Activated T-cell treated with anti-CD3 and anti-CD28 coated beads, Interleukin-2, amount 50 U/mL, for 72 hours (primary cell): ENCODE data around the gene ZNF669. TPM values are rescaled to one million over a fixed set of nuclear protein-coding genes. Genes with fewer than 3 reads are reported as not detected.

Experiments
- ATAC-seq, 2 donors: fragments of 150-1000 bp; cut with Tn5 transposase; replicated peaks in 1 of 2; 2 replicates each; pipeline ENCODE4 v1.10.0; 2021; ENCODE audit warnings: moderate library complexity in 2 of 2, mild to moderate bottlenecking in 1 of 2
- DNase-seq, 2 donors: peaks; one replicate each; pipeline ENCODE4 v3.0.0; 2021 to 2022; ENCODE audit warnings: mixed read lengths in 1 of 2
- H3K27ac Mint-ChIP-seq: one replicate; pipeline ENCODE4 v1.8.0; 2022; ENCODE audit warnings: mild to moderate bottlenecking, moderate library complexity, mixed read lengths
- H3K27me3 Mint-ChIP-seq: one replicate; pipeline ENCODE4 v1.8.0; 2022; ENCODE audit warnings: low read depth, mixed read lengths
- H3K36me3 Mint-ChIP-seq, 2 donors: one replicate each; pipeline ENCODE4 v1.8.0; 2022; ENCODE audit warnings: mixed read lengths in 2 of 2, mild to moderate bottlenecking in 1 of 2; ENCODE audit not compliant: insufficient read depth in 2 of 2
- H3K4me1 Mint-ChIP-seq: one replicate; pipeline ENCODE4 v1.8.0; 2022; ENCODE audit warnings: low read depth, mixed read lengths
- H3K4me3 Mint-ChIP-seq, 2 donors: one replicate each; pipeline ENCODE4 v1.8.0; 2022; ENCODE audit warnings: mild to moderate bottlenecking in 2 of 2, mixed read lengths in 2 of 2, moderate library complexity in 2 of 2
- H3K9me3 Mint-ChIP-seq, 2 donors: one replicate each; pipeline ENCODE4 v1.8.0; 2022; ENCODE audit warnings: mixed read lengths in 2 of 2
- total RNA-seq, 2 donors: library from RNA; stranded (reverse); gene quantifications; one replicate each; pipeline ENCODE4 v1.2.3, GENCODE V29; 2022

ZNF669 gene
- total RNA-seq, 2 donors from 2014 or later = 8.3 to 10.5 TPM

- H3K27me3 Mint-ChIP-seq = peaks cover 4% of the 10 kb centered on the region
- peaks cover 13% of the 10 kb centered on the region for H3K4me1 Mint-ChIP-seq
- no peak for DNase-seq
- peaks cover 25 to 58% of the 10 kb centered on the region in 2 donors for H3K36me3 Mint-ChIP-seq
- peaks cover 6 to 15% of the 10 kb centered on the region in 2 donors for H3K9me3 Mint-ChIP-seq
- H3K27ac Mint-ChIP-seq = no peak overlapping the region
- ATAC-seq = no peak
- peak overlapping the region in 1 of 2 donors; percentile 61 for H3K4me3 Mint-ChIP-seq
These were observed 1.8 kb downstream of the ZNF669 start for GRCh38 chr1:247102381-247102780.

DNA sequence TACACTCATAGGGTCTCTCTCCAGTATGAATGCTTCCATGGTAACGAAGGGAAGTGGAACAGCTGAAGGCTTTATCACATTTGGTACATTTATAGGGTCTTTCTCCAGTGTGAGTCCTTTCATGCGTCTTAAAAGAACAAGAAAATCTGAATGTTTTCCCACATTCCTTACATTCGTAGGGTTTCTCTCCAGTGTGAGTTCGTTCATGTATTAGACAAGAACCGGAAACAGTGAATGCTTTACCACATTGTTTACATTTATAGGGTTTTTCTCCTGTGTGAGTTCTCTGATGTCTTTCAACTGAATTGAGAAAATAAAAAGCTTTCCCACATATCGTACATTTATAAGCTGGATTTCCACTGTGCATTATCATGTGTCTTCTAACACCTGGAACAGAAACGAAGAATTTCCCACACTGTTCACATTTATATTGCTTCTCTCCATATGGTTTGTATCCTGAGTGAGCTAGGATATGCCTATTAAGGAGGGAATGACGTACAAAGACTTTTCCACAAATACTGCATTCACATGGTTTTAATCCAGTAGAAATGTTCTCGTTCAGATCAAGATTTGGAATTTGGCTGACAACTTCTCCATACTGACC is 3.4 kb downstream of the ZNF669 start:
- Mint-ChIP-seq H3K4me1 (peaks cover 13% of the 10 kb centered on the region), H3K27ac (no peak overlapping the region), H3K27me3 (no peaks in the 10 kb centered on the region), H3K9me3 (peaks cover 7 to 22% of the 10 kb centered on the region in 2 donors), H3K36me3 (peaks cover 31 to 65% of the 10 kb centered on the region in 2 donors), H3K4me3 (no peak overlapping the region)
- DNase-seq (no peak), ATAC-seq (no peak)

- Mint-ChIP-seq H3K9me3 (peaks cover 4 to 21% of the 10 kb centered on the region in 2 donors), H3K4me3 (no peak overlapping the region), H3K4me1 (no peaks in the 10 kb centered on the region), H3K36me3 (peaks cover 23 to 47% of the 10 kb centered on the region in 2 donors), H3K27me3 (no peaks in the 10 kb centered on the region), H3K27ac (no peak overlapping the region)
- DNase-seq (no peak), ATAC-seq (no peak)
These were observed 7.2 kb downstream of the ZNF669 start for GRCh38 chr1:247096958-247097357.

DNA sequence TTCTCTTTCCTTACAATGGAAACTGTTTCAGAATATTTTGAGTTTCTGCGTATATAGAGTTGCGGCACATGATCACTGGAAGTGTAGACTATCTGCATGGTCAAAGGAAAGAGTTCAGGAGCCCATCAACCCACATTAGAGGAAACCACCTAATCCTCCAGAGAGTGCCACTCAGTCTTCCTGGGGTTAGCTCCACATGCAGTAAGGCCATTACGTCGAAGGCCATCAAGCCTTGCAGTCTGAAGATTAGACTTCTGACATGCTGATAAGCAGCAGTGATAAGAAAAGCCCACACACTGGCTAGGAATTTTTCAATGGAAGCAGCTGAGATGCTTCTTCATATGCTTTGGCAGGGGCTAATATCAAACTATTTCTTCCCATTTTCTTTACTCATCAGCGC is 7.6 kb downstream of the ZNF669 start:
- Mint-ChIP-seq H3K27me3 (no peaks in the 10 kb centered on the region), H3K4me1 (no peaks in the 10 kb centered on the region), H3K9me3 (peaks cover 4 to 20% of the 10 kb centered on the region in 2 donors), H3K4me3 (no peak overlapping the region), H3K27ac (no peak overlapping the region), H3K36me3 (peaks cover 21 to 43% of the 10 kb centered on the region in 2 donors)
- ATAC-seq (no peak), DNase-seq (no peak)

DNA sequence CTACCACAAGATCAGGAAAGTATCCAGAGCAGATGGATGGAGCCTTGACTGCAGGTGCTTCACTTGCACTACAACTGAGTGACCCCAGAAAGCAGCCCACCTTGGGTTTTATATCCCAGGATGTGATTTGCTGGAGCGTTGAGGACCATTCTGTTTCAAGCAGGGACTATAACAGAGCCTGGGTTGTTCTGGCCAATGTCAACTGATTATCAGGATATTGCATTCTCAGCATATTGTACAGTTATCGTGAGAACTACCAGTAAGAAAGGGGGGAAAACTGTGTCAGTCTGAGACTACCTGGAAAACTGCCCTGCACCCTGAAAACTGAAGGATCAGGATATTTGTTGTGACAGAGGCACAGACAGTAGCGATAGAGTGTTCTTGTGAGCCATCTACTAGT is 8.0 kb downstream of the ZNF669 start:
- peaks cover 3 to 19% of the 10 kb centered on the region in 2 donors for H3K9me3 Mint-ChIP-seq
- ATAC-seq (no peak), DNase-seq (no peak)
- H3K4me1 Mint-ChIP-seq = no peaks in the 10 kb centered on the region
- H3K27me3 Mint-ChIP-seq = no peaks in the 10 kb centered on the region
- peaks cover 19 to 38% of the 10 kb centered on the region in 2 donors for H3K36me3 Mint-ChIP-seq
- H3K4me3 Mint-ChIP-seq = no peak overlapping the region
- no peak overlapping the region for H3K27ac Mint-ChIP-seq

DNA sequence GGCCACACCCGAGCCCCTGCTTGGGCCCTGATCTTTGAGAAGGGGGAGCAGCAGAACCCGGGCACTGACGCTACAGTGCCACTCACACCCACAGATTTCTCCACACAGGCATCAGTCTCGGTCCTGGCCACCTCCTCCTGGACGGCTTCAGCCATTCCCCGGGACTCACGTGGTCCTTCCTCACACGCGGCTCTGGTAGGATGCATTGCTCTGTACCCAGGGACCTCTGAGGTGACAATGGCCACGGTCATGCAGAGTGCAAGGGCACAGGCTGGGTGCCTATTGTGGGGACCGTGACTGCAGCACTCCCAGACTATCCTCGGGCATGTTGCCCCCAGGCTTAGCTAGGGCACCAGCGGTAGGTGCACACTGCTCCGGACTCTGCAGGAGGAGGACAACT is 13.7 kb downstream of the ZNF669 start:
- Mint-ChIP-seq H3K27ac (no peak overlapping the region), H3K36me3 (no peaks in the 10 kb centered on the region)
- ATAC-seq = no peak

GRCh38 chr1:247089616-247090375 is 14.4 kb downstream of the ZNF669 start:
- Mint-ChIP-seq H3K27ac (no peak overlapping the region), H3K4me3 (no peak overlapping the region), H3K4me1 (no peaks in the 10 kb centered on the region), H3K27me3 (no peaks in the 10 kb centered on the region), H3K36me3 (no peaks in the 10 kb centered on the region), H3K9me3 (peaks cover 0 to 3% of the 10 kb centered on the region in 2 donors)
- DNase-seq (no peak), ATAC-seq (no peak)

More for the DNA sequence above, 13.7 kb downstream of the ZNF669 start:
- no peak for DNase-seq
- Mint-ChIP-seq H3K27me3 (no peaks in the 10 kb centered on the region), H3K9me3 (no peaks in the 10 kb centered on the region), H3K4me1 (no peaks in the 10 kb centered on the region), H3K4me3 (no peak overlapping the region)

DNA sequence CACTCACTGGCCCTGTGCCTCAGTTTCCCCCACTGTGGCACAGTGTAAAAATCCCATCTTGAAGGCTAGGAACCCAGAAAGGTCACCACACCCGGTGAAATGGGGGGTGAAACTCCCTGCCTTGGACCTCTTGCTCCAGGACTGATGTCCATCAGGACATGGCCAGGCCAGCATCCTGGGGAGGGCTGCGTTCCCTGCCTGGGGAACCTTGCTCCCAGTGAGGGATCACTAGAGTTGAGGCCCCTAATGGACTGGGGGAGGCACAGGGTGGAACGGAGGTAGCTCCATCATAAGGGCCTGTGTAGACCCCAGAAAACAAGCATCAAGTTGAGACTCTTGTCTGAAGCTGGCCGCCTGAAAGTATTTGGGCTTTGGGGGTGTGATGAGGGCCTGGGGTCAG is 15.2 kb downstream of the ZNF669 start:
- DNase-seq (no peak), ATAC-seq (no peak)
- Mint-ChIP-seq H3K4me1 (no peaks in the 10 kb centered on the region), H3K4me3 (no peak overlapping the region), H3K9me3 (peaks cover 1 to 4% of the 10 kb centered on the region in 2 donors), H3K27ac (no peak overlapping the region), H3K27me3 (peaks cover 4% of the 10 kb centered on the region), H3K36me3 (no peaks in the 10 kb centered on the region)

DNA sequence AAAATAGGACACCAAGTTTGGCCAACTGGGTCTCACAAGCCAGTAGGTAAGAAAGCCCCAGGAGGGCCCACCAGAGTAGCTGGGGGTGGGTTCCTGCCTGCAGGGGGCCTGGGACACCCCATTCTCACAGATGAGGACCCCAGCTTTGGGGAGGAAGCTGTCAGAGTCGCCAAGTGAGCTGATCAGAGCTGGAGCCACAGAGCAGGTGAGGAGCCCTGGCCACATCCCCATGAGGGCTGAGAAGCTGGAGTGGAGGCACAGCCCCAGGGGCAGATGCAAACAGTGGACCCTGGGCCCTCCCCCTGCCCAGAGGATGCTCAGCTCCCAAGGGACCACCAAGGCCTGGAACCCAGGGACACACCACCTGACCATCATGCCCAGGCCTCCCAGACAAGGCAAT is 16.9 kb downstream of the ZNF669 start:
- ATAC-seq (no peak), DNase-seq (no peak)
- no peaks in the 10 kb centered on the region for H3K4me1 Mint-ChIP-seq
- H3K27me3 Mint-ChIP-seq = peaks cover 15% of the 10 kb centered on the region
- H3K9me3 Mint-ChIP-seq = peaks cover 1 to 5% of the 10 kb centered on the region in 2 donors
- H3K27ac Mint-ChIP-seq = no peak overlapping the region
- peaks cover 0 to 2% of the 10 kb centered on the region in 2 donors for H3K36me3 Mint-ChIP-seq
- no peak overlapping the region for H3K4me3 Mint-ChIP-seq

DNA sequence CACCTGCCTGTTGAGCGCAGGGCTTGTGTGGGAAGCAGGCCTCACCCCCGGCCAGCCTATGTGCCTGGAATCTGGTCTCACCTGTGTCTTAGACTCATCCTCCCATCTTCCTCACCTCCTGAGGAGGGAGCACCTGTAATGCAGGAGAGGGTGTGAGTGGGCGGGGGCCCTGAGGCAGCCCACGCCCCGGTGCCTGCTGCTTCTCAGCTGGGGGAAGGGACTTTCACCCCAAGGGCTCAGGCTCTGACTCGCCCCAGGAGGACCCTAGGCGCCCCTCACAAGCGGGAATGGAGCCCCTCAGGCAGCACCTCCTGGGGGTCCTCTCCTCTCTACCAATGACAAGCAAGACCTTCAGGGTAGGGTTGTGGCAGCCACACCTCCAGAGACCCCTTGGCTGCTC is 18.8 kb downstream of the ZNF669 start:
- no peak for DNase-seq
- no peaks in the 10 kb centered on the region for H3K4me1 Mint-ChIP-seq
- peaks cover 1 to 7% of the 10 kb centered on the region in 2 donors for H3K9me3 Mint-ChIP-seq

DNA sequence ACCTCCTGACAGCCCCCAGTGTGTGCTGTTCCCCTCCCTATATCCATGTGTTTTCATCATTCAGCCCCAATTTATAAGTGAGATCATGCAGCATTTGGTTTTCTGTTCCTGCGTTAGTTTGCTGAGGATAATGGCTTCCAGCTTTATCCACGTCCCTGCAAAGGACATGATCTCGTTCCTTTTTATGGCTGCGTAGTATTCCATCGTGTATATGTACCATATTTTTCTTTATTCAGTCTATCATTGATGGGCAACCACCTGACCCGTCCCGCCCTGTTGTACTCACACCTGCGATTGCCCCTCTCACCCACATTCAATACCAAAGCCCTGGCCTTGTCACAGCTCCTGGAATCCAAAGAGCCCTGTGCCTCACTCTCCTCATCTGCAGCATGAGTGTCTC is 19.4 kb downstream of the ZNF669 start:
- Mint-ChIP-seq H3K4me3 (no peak overlapping the region), H3K27me3 (peaks cover 19% of the 10 kb centered on the region), H3K9me3 (peaks cover 1 to 7% of the 10 kb centered on the region in 2 donors), H3K36me3 (peaks cover 0 to 2% of the 10 kb centered on the region in 2 donors), H3K4me1 (peaks cover 3% of the 10 kb centered on the region), H3K27ac (no peak overlapping the region)
- no peak for DNase-seq
- no peak for ATAC-seq

More for the DNA sequence above, 18.8 kb downstream of the ZNF669 start:
- no peak overlapping the region for H3K27ac Mint-ChIP-seq
- H3K27me3 Mint-ChIP-seq = peaks cover 19% of the 10 kb centered on the region
- peaks cover 0 to 2% of the 10 kb centered on the region in 2 donors for H3K36me3 Mint-ChIP-seq
- ATAC-seq = no peak
- H3K4me3 Mint-ChIP-seq = no peak overlapping the region

DNA sequence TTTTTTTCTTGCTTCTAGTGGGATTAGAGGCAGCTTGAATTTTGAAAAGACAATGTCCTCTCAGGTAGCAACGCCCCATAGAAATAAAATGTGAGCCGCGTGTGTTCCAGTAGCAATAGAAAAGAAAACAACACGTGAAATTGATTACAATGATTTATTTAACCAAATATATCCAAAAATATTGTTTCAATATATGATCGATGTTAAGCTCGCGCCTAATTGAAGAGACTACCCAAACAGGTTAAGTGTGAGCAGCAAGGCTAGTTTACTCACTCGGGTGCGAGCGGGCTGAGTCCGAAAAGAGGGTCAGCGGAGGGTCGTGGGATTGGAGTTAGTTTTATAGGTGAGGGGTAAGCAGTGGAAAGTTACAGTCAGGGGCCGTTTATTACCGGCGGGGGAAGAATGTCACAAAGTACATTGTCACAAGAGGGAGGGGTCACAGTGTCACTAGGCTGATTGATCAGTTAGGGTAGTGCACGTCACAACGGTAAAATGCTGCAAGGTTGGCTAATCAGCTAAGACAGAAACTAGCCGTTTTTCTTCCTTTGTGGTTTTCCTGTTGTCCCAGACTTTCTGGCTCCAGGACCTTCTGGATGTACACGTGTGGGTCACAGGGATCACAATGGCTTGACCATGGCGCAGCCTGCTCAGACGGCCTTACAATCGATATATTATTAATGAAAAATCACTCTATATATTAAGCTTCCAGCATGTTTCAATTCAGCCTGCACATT is 24.8 kb downstream of the ZNF669 start:
- Mint-ChIP-seq H3K27me3 (peaks cover 18% of the 10 kb centered on the region), H3K27ac (peak overlapping the region; percentile 85), H3K9me3 (peaks cover 3 to 6% of the 10 kb centered on the region in 2 donors), H3K4me1 (peaks cover 27% of the 10 kb centered on the region), H3K4me3 (peak overlapping the region; percentile 92 to 97), H3K36me3 (peaks cover 4 to 11% of the 10 kb centered on the region in 2 donors)
- no peak for ATAC-seq
- DNase-seq = peak; percentile 6 to 7
